Measurements from ENCODE around the gene RASL12. TPM values are rescaled to one million over a fixed set of nuclear protein-coding genes. Genes with fewer than 3 reads are reported as not detected.

The RASL12 gene
- total RNA-seq, 1 donor from 2014 or later = 1.5 TPM

- Mint-ChIP-seq H3K4me1 (peaks cover 17% of the 10 kb centered on the region), H3K27me3 (ENCODE audit: low read depth) (peaks cover 12% of the 10 kb centered on the region), H3K36me3 (ENCODE audit: low read depth) (no peaks in the 10 kb centered on the region), H3K9me3 (no peaks in the 10 kb centered on the region), H3K27ac (ENCODE audit: unreplicated experiment) (no peak overlapping the region), H3K4me3 (no peak overlapping the region)
- no peak for DNase-seq (ENCODE audit: low read depth, low spot score)
- TF ChIP-seq, protein P1, sequence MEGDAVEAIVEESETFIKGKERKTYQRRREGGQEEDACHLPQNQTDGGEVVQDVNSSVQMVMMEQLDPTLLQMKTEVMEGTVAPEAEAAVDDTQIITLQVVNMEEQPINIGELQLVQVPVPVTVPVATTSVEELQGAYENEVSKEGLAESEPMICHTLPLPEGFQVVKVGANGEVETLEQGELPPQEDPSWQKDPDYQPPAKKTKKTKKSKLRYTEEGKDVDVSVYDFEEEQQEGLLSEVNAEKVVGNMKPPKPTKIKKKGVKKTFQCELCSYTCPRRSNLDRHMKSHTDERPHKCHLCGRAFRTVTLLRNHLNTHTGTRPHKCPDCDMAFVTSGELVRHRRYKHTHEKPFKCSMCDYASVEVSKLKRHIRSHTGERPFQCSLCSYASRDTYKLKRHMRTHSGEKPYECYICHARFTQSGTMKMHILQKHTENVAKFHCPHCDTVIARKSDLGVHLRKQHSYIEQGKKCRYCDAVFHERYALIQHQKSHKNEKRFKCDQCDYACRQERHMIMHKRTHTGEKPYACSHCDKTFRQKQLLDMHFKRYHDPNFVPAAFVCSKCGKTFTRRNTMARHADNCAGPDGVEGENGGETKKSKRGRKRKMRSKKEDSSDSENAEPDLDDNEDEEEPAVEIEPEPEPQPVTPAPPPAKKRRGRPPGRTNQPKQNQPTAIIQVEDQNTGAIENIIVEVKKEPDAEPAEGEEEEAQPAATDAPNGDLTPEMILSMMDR (conservative IDR thresholded peaks at IDR 0.05) = no peak
These were observed 4.8 kb upstream of the RASL12 start for GRCh38 chr15:65072617-65073016.

DNA sequence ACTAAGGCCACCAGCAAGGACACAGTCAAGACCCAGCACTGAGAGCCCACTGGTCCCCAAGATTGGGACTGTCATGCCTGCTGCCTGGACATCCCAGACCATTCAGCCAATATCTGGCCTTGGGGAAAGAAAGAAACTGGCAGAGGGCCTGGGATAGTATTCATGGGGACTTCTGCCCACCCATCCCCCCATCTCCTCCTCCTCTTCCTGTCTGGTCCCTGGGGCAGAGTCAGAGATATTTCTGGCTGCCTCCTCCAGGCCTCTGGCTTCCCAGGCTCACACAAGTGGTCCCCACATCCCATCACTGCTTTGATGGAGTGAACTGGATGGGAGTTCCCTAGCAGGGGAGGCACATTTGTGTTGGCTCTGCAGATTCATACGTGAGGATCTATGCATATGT is 4.2 kb upstream of the RASL12 start:
- Mint-ChIP-seq H3K9me3 (no peaks in the 10 kb centered on the region), H3K36me3 (ENCODE audit: low read depth) (no peaks in the 10 kb centered on the region), H3K4me3 (no peak overlapping the region), H3K4me1 (peaks cover 21% of the 10 kb centered on the region), H3K27me3 (ENCODE audit: low read depth) (peaks cover 16% of the 10 kb centered on the region), H3K27ac (ENCODE audit: unreplicated experiment) (no peak overlapping the region)
- TF ChIP-seq, protein P1 (conservative IDR thresholded peaks at IDR 0.05) = no peak
- DNase-seq (ENCODE audit: low read depth, low spot score) = no peak

DNA sequence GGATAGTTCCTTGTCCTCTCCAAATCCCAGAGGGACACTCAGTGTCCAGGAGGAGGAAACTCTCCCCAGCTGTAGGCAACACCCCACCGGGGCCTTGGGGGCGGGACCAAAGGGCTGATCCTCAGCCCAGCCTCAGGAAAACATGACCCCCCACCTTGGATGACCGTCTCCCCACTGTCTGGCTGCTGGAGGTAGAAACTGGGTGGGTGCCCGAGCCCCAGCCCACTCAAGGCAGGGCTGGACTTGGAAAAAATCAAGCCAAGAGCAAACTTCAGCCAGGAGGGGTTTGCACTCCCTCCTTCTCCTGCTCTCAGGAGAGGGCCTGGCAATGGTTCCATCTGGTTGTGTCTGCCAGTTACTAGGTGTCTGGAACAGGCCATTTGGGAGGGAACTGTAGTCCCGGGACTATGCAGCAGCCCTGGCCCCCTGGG is 3.6 kb upstream of the RASL12 start:
- no peaks in the 10 kb centered on the region for H3K9me3 Mint-ChIP-seq
- no peak overlapping the region for H3K27ac Mint-ChIP-seq (ENCODE audit: unreplicated experiment)
- TF ChIP-seq, protein P1 (conservative IDR thresholded peaks at IDR 0.05) = no peak
- no peak for DNase-seq (ENCODE audit: low read depth, low spot score)
- peaks cover 23% of the 10 kb centered on the region for H3K27me3 Mint-ChIP-seq (ENCODE audit: low read depth)
- no peak overlapping the region for H3K4me3 Mint-ChIP-seq
- no peaks in the 10 kb centered on the region for H3K36me3 Mint-ChIP-seq (ENCODE audit: low read depth)
- peaks cover 26% of the 10 kb centered on the region for H3K4me1 Mint-ChIP-seq

DNA sequence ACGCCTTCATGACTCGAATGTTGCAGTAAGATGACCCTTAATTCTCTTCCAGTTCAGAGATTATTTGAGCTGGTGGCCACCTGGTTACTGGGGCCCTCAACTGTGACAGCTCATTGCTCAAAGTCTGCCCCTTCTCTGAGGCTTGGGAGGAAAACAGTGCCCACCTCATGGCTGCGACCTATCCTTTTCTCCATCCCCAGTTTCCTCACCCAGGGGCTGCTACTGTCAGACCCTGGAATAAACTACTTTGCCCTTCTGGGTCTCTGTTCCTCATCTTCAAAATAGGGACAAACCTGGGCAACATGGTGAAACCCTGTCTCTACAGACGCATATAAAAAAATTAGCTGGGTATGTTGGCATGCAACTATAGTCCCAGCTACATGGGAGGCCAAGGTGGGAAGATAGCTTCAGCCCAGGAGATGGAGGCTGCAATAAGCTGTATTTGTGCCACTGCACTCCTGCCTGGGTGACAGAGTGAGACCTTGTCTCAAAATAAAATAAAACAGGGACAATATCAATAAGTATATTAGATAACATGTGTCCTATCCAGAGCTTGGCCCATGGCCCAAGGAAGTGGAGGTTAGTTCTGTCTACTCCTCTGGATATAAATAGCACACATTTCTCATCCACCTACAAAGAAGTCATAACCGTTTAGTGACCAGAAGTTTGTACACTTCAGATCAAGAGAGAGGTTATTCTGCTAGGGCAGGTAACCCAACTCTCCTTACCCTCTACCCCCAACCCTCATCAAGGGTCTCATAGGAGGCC is 2.2 kb upstream of the RASL12 start:
- peaks cover 27% of the 10 kb centered on the region for H3K4me1 Mint-ChIP-seq
- H3K27me3 Mint-ChIP-seq (ENCODE audit: low read depth) = peaks cover 35% of the 10 kb centered on the region
- H3K9me3 Mint-ChIP-seq = no peaks in the 10 kb centered on the region
- no peaks in the 10 kb centered on the region for H3K36me3 Mint-ChIP-seq (ENCODE audit: low read depth)
- H3K27ac Mint-ChIP-seq (ENCODE audit: unreplicated experiment) = no peak overlapping the region
- no peak for DNase-seq (ENCODE audit: low read depth, low spot score)
- no peak overlapping the region for H3K4me3 Mint-ChIP-seq
- TF ChIP-seq, protein P1 (conservative IDR thresholded peaks at IDR 0.05) = no peak

DNA sequence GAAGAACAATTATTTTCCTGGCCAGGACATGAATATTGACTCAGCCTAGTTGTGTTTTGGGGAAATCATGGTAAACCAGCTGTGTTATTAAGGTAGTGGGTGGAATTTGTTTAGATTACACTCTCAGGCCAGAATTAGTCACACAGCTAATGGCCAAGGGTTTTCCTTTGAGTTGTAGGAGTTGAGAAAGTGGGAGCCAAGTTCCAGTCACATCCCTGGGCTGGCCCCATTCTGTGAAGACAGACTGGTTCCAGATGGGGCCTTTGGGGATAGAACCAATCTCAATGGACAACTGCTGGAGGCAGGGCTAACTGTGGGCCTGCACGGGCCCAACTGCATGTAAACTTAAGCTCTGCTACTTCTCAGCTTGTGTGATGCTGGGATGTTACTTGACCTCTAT is 1.4 kb upstream of the RASL12 start:
- TF ChIP-seq, protein P1 (conservative IDR thresholded peaks at IDR 0.05) = no peak
- Mint-ChIP-seq H3K27me3 (ENCODE audit: low read depth) (peaks cover 35% of the 10 kb centered on the region), H3K27ac (ENCODE audit: unreplicated experiment) (no peak overlapping the region), H3K4me1 (peaks cover 27% of the 10 kb centered on the region), H3K36me3 (ENCODE audit: low read depth) (no peaks in the 10 kb centered on the region), H3K9me3 (no peaks in the 10 kb centered on the region), H3K4me3 (no peak overlapping the region)
- DNase-seq (ENCODE audit: low read depth, low spot score) = no peak

Data from neural crest cell (in vitro differentiated cells).